ENCODE measurements around the gene PRR35.

The PRR35 gene

GRCh38 chr16:580141-580945 lies 20.1 kb downstream of the PRR35 start:
- Histone ChIP-seq H3F3A (ENCODE audit: insufficient read depth, low read length) (no peaks in the 10 kb centered on the region), H2AFZ (ENCODE audit: low read length) (no peak overlapping the region), H3K9ac (ENCODE audit: low read length) (no peak overlapping the region), H3K9me2 (ENCODE audit: low read depth, low read length) (no peaks in the 10 kb centered on the region), H3K4me2 (ENCODE audit: low read length) (no peak overlapping the region), H3K27me3 (ENCODE audit: insufficient read depth, low read length) (no peaks in the 10 kb centered on the region), H3K4me3 (ENCODE audit: low read depth, low read length, poor library complexity, severe bottlenecking) (no peak overlapping the region), H3K4me1 (ENCODE audit: insufficient read depth, low read length, severe bottlenecking) (peaks cover 10% of the 10 kb centered on the region), H3K79me2 (ENCODE audit: insufficient read depth, low read length) (no peaks in the 10 kb centered on the region), H3K36me3 (ENCODE audit: insufficient read depth, low read length) (peaks cover 8% of the 10 kb centered on the region), H3K27ac (ENCODE audit: low read depth, low read length, poor library complexity, severe bottlenecking) (no peak overlapping the region), H3K9me3 (ENCODE audit: low read length) (no peaks in the 10 kb centered on the region), H4K20me1 (ENCODE audit: insufficient read depth, low read length) (no peaks in the 10 kb centered on the region)
- TF ChIP-seq CTCF (IDR thresholded peaks at IDR 0.05; ENCODE audit: low read length) (no peak), EZH2 (IDR thresholded peaks at IDR 0.05; ENCODE audit: borderline replicate concordance, low read length) (no peak)

GRCh38 chr16:580946-581498 lies 20.8 kb downstream of the PRR35 start:
- H3F3A ChIP-seq (ENCODE audit: insufficient read depth, low read length): no peaks in the 10 kb centered on the region
- H4K20me1 ChIP-seq (ENCODE audit: insufficient read depth, low read length): no peaks in the 10 kb centered on the region
- H3K9me2 ChIP-seq (ENCODE audit: low read depth, low read length): no peaks in the 10 kb centered on the region
- no peak overlapping the region for H3K9ac ChIP-seq (ENCODE audit: low read length)
- no peak for TF ChIP-seq CTCF (IDR thresholded peaks at IDR 0.05; ENCODE audit: low read length)
- TF ChIP-seq EZH2 (IDR thresholded peaks at IDR 0.05; ENCODE audit: borderline replicate concordance, low read length): no peak
- H3K36me3 ChIP-seq (ENCODE audit: insufficient read depth, low read length): peaks cover 3% of the 10 kb centered on the region; the same call in 1 of the 2 replicates
- no peak overlapping the region for H3K4me3 ChIP-seq (ENCODE audit: low read depth, low read length, poor library complexity, severe bottlenecking)
- no peaks in the 10 kb centered on the region for H3K27me3 ChIP-seq (ENCODE audit: insufficient read depth, low read length)
- no peak overlapping the region for H3K4me2 ChIP-seq (ENCODE audit: low read length)
- H2AFZ ChIP-seq (ENCODE audit: low read length): no peak overlapping the region
- H3K4me1 ChIP-seq (ENCODE audit: insufficient read depth, low read length, severe bottlenecking): peaks cover 10% of the 10 kb centered on the region
- no peaks in the 10 kb centered on the region for H3K79me2 ChIP-seq (ENCODE audit: insufficient read depth, low read length)
- H3K27ac ChIP-seq (ENCODE audit: low read depth, low read length, poor library complexity, severe bottlenecking): no peak overlapping the region
- no peaks in the 10 kb centered on the region for H3K9me3 ChIP-seq (ENCODE audit: low read length)

GRCh38 chr16:582218-582613 lies 22.0 kb downstream of the PRR35 start:
- Histone ChIP-seq H3K9me2 (ENCODE audit: low read depth, low read length) (no peaks in the 10 kb centered on the region), H3K27ac (ENCODE audit: low read depth, low read length, poor library complexity, severe bottlenecking) (no peak overlapping the region), H3K27me3 (ENCODE audit: insufficient read depth, low read length) (no peaks in the 10 kb centered on the region), H4K20me1 (ENCODE audit: insufficient read depth, low read length) (no peaks in the 10 kb centered on the region), H3K4me2 (ENCODE audit: low read length) (no peak overlapping the region), H3K4me1 (ENCODE audit: insufficient read depth, low read length, severe bottlenecking) (peaks cover 10% of the 10 kb centered on the region), H3K79me2 (ENCODE audit: insufficient read depth, low read length) (no peaks in the 10 kb centered on the region), H3K9me3 (ENCODE audit: low read length) (no peaks in the 10 kb centered on the region), H3K9ac (ENCODE audit: low read length) (no peak overlapping the region), H2AFZ (ENCODE audit: low read length) (no peak overlapping the region), H3F3A (ENCODE audit: insufficient read depth, low read length) (no peaks in the 10 kb centered on the region), H3K4me3 (ENCODE audit: low read depth, low read length, poor library complexity, severe bottlenecking) (no peak overlapping the region), H3K36me3 (ENCODE audit: insufficient read depth, low read length) (peaks cover 3% of the 10 kb centered on the region; the same call in 1 of the 2 replicates)
- TF ChIP-seq EZH2 (IDR thresholded peaks at IDR 0.05; ENCODE audit: borderline replicate concordance, low read length) (no peak), CTCF (IDR thresholded peaks at IDR 0.05; ENCODE audit: low read length) (no peak)

Data from OCI-LY1 (cell line).